ENCODE results near the gene CGB3. TPM values are rescaled to one million over a fixed set of nuclear protein-coding genes. Genes with fewer than 3 reads are reported as not detected.

Gene CGB3
- total RNA-seq, 1 experiment from 2014 or later = 0.46 TPM

DNA sequence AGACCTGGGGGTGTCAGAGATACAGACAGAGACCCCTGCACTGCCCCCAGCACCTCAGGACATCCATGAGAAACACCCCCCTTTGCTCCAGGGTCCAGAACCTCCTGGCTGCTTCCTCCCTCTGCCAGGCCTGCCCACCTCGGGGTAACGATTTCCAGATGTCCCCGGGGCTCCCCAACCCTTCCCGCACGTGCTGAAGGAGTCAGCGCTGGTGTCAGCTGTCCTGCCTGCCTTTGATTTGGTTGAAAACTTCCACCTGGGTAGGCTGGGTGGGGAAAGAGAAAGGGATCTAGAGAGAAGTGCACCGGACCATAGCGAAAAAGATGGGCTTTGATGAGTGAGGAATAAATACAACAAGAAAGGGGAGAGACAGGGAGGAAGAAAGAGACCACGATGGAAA lies 34.9 kb upstream of the CGB3 start:
- no peak overlapping the region for H3K14ac ChIP-seq (ENCODE audit: insufficient read depth, low read length)
- H3K9me3 ChIP-seq (ENCODE audit: control insufficient read depth, low read depth, low read length) = no peaks in the 10 kb centered on the region
- H4K91ac ChIP-seq (ENCODE audit: insufficient read length, low read depth, low read length) = no peak overlapping the region
- Mint-ChIP-seq H3K36me3 (ENCODE audit: insufficient read depth in 1 of 3, low read depth in 3 of 3) (no peaks in the 10 kb centered on the region; a peak in 1 of 7 replicates), H3K4me3 (no peak overlapping the region), H3K27me3 (ENCODE audit: low read depth) (peaks cover 81% of the 10 kb centered on the region), H3K27ac (no peak overlapping the region), H3K4me1 (peaks cover 27 to 33% of the 10 kb centered on the region in 2 experiments), H3K9me3 (peaks cover 0 to 2% of the 10 kb centered on the region in 2 experiments; a peak in 1 of 5 replicates)
- no peak for DNase-seq
- H4K8ac ChIP-seq (replicated peaks; ENCODE audit: insufficient read length, low read depth, low read length) = no peak overlapping the region
- H2BK120ac ChIP-seq (ENCODE audit: low read depth, low read length, poor library complexity, severe bottlenecking) = no peak overlapping the region
- no CpG with 5 or more reads among the region's 9 CpGs for WGBS (ENCODE audit: extremely low coverage, insufficient read length, low lambda C conversion rate)
- H2AK5ac ChIP-seq (ENCODE audit: insufficient read length, low read length) = no peak overlapping the region
- H3K18ac ChIP-seq (ENCODE audit: insufficient read length, low read depth, low read length) = no peak overlapping the region
- H3K4ac ChIP-seq (ENCODE audit: low read depth, low read length) = no peak overlapping the region
- no peak overlapping the region for H3K23ac ChIP-seq (ENCODE audit: insufficient read length, low read depth, low read length)
- no peak overlapping the region for H2BK5ac ChIP-seq (ENCODE audit: insufficient read length, low read length)
- H2BK20ac ChIP-seq (ENCODE audit: low read depth, low read length, poor library complexity, severe bottlenecking) = no peak overlapping the region
- no peaks in the 10 kb centered on the region for H4K20me1 ChIP-seq (ENCODE audit: control insufficient read depth, insufficient read depth, insufficient read length)
- H3T11ph ChIP-seq (ENCODE audit: low read length) = no peak overlapping the region
- peaks cover 10% of the 10 kb centered on the region for H3K23me2 ChIP-seq (ENCODE audit: insufficient read length, low read depth, low read length, poor library complexity, severe bottlenecking)
- H3K4me1 ChIP-seq (ENCODE audit: insufficient read depth, low read length) = no peaks in the 10 kb centered on the region
- no peak overlapping the region for H3K56ac ChIP-seq (ENCODE audit: insufficient read length, low read depth, low read length)
- H3K79me2 ChIP-seq (ENCODE audit: insufficient read depth, low read length) = no peaks in the 10 kb centered on the region
- H4K5ac ChIP-seq (ENCODE audit: insufficient read length, low read depth, low read length) = no peak overlapping the region
- H2BK15ac ChIP-seq (ENCODE audit: low read depth, low read length) = no peak overlapping the region
- H3K79me1 ChIP-seq (ENCODE audit: insufficient read depth, low read depth, low read length, poor library complexity, severe bottlenecking) = no peaks in the 10 kb centered on the region
- peaks cover 15% of the 10 kb centered on the region; the same call in 1 of the 2 replicates for H3K27me3 ChIP-seq (ENCODE audit: insufficient read depth, low read length)
- no peak overlapping the region for H3K9ac ChIP-seq (ENCODE audit: extremely low read depth, insufficient read length, low read length)
- H2BK12ac ChIP-seq (ENCODE audit: insufficient read length, low read depth, low read length) = no peak overlapping the region
- TF ChIP-seq, protein P1, sequence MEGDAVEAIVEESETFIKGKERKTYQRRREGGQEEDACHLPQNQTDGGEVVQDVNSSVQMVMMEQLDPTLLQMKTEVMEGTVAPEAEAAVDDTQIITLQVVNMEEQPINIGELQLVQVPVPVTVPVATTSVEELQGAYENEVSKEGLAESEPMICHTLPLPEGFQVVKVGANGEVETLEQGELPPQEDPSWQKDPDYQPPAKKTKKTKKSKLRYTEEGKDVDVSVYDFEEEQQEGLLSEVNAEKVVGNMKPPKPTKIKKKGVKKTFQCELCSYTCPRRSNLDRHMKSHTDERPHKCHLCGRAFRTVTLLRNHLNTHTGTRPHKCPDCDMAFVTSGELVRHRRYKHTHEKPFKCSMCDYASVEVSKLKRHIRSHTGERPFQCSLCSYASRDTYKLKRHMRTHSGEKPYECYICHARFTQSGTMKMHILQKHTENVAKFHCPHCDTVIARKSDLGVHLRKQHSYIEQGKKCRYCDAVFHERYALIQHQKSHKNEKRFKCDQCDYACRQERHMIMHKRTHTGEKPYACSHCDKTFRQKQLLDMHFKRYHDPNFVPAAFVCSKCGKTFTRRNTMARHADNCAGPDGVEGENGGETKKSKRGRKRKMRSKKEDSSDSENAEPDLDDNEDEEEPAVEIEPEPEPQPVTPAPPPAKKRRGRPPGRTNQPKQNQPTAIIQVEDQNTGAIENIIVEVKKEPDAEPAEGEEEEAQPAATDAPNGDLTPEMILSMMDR (conservative IDR thresholded peaks at IDR 0.05) = no peak
- H2AFZ ChIP-seq (ENCODE audit: low read length) = no peak overlapping the region
- H3K4me2 ChIP-seq (ENCODE audit: insufficient read depth, insufficient read length, low read length) = no peak overlapping the region
- no peak overlapping the region for H3K27ac ChIP-seq (ENCODE audit: insufficient read length, low read depth, low read length)
